Activated CD4-positive, alpha-beta T cell treated with anti-CD3 and anti-CD28 coated beads for 4 hours (primary cell): Measurements from ENCODE around the gene BCL7A.
"Not testable (repeated sequence)": the region's sequence is repeated elsewhere in the genome, so short reads cannot be mapped to it uniquely, and the experiment has no call there.

Experiments used
- DNase-seq, 2 donors: peaks; one replicate each; pipeline ENCODE4 v3.0.0-alpha.2; 2020

The BCL7A gene

GRCh38 chr12:122096591-122097149, 75.0 kb downstream of the BCL7A start:
- DNase-seq: no peak

- no peak for DNase-seq
Observed at GRCh38 chr12:122097584-122097926, 75.9 kb downstream of the BCL7A start.

- no peak for DNase-seq
Observed at GRCh38 chr12:122097927-122098756, 76.5 kb downstream of the BCL7A start.

GRCh38 chr12:122099280-122099749, 77.6 kb downstream of the BCL7A start:
- no peak for DNase-seq

GRCh38 chr12:122099856-122100255, 78.2 kb downstream of the BCL7A start:
- no peak for DNase-seq

- DNase-seq: no peak
Observed at GRCh38 chr12:122100568-122100967, 78.9 kb downstream of the BCL7A start.

- no peak for DNase-seq
Observed at GRCh38 chr12:122102331-122102730, 80.6 kb downstream of the BCL7A start.

- DNase-seq: no peak
Observed at GRCh38 chr12:122104844-122105243, 83.2 kb downstream of the BCL7A start.

GRCh38 chr12:122105496-122105895, 83.8 kb downstream of the BCL7A start:
- not testable (repeated sequence) for DNase-seq

- no peak for DNase-seq
Observed at GRCh38 chr12:122106843-122107242, 85.2 kb downstream of the BCL7A start.

- no peak for DNase-seq
Observed at GRCh38 chr12:122107261-122107660, 85.6 kb downstream of the BCL7A start.

- no peak for DNase-seq
Observed at GRCh38 chr12:122111089-122111641, 89.5 kb downstream of the BCL7A start.
